Esophagus (tissue), 2 donors: ENCODE results near the gene TCIRG1. TPM values are rescaled to one million over a fixed set of nuclear protein-coding genes. Genes with fewer than 3 reads are reported as not detected.

Experiments used
- H3K27ac ChIP-seq, 2 donors: one replicate each; pipeline ENCODE4 v1.5.1; 2013; ENCODE audit warnings: low read depth in 2 of 2, mild to moderate bottlenecking in 2 of 2, inconsistent platforms in 1 of 2, low read length in 1 of 2, moderate library complexity in 1 of 2
- H3K27me3 ChIP-seq, 2 donors: one replicate each; pipeline ENCODE4 v1.6.1; 2013; ENCODE audit warnings: low read length in 2 of 2, control low read depth in 1 of 2, mild to moderate bottlenecking in 1 of 2; ENCODE audit not compliant: insufficient read depth in 2 of 2, control insufficient read depth in 1 of 2
- H3K36me3 ChIP-seq, 2 donors: one replicate each; pipeline ENCODE4 v1.6.1; 2013; ENCODE audit warnings: low read length in 1 of 2; ENCODE audit not compliant: control insufficient read depth in 2 of 2, insufficient read depth in 2 of 2
- H3K4me1 ChIP-seq, 2 donors: one replicate each; pipeline ENCODE4 v1.6.1; 2013; ENCODE audit warnings: low read length in 1 of 2; ENCODE audit not compliant: control insufficient read depth in 2 of 2, insufficient read depth in 2 of 2
- H3K4me3 ChIP-seq, 2 donors: one replicate each; pipeline ENCODE4 v1.5.1; 2013; ENCODE audit warnings: low read length in 2 of 2, mild to moderate bottlenecking in 2 of 2, low read depth in 1 of 2, moderate library complexity in 1 of 2
- H3K9me3 ChIP-seq, 2 donors: one replicate each; pipeline ENCODE4 v1.6.1; 2013; ENCODE audit warnings: mild to moderate bottlenecking in 2 of 2, low read depth in 1 of 2, low read length in 1 of 2, moderate library complexity in 1 of 2; ENCODE audit not compliant: control insufficient read depth in 2 of 2, insufficient read depth in 1 of 2
- WGBS, 2 donors: extraction: QIAGEN DNeasy Blood & Tissue Kit; methylation state at CpG; one replicate each; pipeline ENCODE4 v1.1.7; 2013; 5-methylcytosine and 5-hydroxymethylcytosine counted together
- polyA plus RNA-seq, 2 donors: library from polyadenylated mRNA; stranded (reverse); fragments of 200-250 nt; gene quantifications; one replicate each; pipeline ENCODE4 v1.2.3, GENCODE V29; 2013
- donor health status: healthy with polysubstance abuse.
- donor health status: Bipolar disorder and iron deficiency.

The TCIRG1 gene
- polyA plus RNA-seq, 2 donors = 51.0 to 74.0 TPM

DNA sequence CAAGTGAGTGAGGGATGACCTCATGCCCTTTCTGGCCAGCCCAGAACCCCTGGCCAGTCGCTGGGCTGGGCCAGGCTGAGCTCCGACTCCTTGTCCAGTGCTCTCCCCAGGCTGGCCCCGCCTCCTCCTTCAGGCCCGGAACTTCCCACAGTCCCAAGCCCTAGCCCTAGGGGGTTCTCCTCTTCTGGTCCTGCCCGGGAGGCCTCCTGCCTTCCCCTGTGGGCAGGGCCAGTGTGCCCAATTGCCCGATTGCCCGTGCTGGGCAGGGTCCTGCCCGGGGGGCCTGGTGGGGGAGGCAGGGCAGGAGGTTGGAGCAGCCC, 4.2 kb downstream of the TCIRG1 start:
- H3K9me3 ChIP-seq = no peaks in the 10 kb centered on the region
- peaks cover 12 to 19% of the 10 kb centered on the region in 2 donors for H3K4me1 ChIP-seq
- peaks cover 0 to 26% of the 10 kb centered on the region in 2 donors for H3K36me3 ChIP-seq
- H3K27me3 ChIP-seq = no peaks in the 10 kb centered on the region
- no peak overlapping the region for H3K4me3 ChIP-seq
- no peak overlapping the region for H3K27ac ChIP-seq
- 46 to 69% methylated on average over 8 of the region's 8 CpGs for WGBS, 2 donors

DNA sequence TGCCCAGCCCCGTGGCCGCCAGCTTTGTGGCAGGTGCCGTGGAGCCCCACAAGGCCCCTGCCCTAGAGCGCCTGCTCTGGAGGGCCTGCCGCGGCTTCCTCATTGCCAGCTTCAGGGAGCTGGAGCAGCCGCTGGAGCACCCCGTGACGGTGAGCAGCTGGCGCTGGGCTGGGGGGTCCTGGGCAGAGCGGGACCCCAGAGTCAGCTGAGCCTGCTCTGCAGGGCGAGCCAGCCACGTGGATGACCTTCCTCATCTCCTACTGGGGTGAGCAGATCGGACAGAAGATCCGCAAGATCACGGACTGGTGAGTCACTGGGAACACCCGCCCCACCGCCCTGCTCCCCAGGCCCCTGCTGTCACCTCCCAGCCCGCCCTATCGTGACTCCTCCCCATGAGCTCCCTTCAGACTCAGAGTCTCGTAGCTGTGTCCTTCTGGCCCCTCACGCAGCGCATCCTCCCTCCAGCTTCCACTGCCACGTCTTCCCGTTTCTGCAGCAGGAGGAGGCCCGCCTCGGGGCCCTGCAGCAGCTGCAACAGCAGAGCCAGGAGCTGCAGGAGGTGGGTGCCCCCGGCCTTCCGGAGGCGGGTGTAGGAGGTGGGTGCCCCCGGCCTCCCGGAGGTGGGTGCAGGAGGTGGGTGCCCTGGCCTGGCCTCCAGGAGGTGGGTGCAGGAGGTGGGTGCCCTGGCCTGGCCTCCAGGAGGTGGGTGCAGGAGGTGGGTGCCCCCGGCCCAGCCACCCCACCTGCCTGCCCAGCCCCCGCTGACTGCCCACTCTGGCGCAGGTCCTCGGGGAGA, 4.7 kb downstream of the TCIRG1 start:
- Histone ChIP-seq H3K27ac (no peak overlapping the region), H3K9me3 (no peaks in the 10 kb centered on the region), H3K27me3 (no peaks in the 10 kb centered on the region), H3K4me1 (peaks cover 12 to 14% of the 10 kb centered on the region in 2 donors), H3K4me3 (no peak overlapping the region), H3K36me3 (peaks cover 0 to 26% of the 10 kb centered on the region in 2 donors)
- 65 to 79% methylated on average over 33 to 36 of the region's 36 CpGs for WGBS, 2 donors

DNA sequence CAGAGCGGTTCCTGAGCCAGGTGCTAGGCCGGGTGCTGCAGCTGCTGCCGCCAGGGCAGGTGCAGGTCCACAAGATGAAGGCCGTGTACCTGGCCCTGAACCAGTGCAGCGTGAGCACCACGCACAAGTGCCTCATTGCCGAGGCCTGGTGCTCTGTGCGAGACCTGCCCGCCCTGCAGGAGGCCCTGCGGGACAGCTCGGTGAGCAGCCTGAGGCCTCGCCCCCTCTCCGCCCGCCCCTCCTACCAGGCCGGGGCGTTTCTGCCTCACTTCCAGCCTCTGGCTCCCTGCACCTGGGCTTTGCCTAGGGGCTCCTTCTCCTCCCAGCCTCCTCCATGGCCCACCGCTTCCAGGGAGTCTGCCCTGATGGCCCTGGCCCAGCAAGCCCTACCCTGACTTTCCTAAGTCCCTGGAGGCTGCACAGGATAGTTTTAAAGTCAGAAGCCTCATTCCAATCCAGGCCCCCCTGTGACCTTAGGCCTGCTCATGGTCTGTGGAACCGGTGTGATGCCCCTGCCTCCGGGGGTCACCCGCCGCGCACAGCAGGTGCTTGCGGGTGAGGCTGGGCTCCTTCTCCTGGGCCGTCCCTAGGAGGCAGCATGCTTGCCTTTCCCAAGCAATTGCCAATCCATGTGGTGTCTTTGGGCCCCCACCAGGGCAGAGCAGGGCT, 5.5 kb downstream of the TCIRG1 start:
- WGBS, 2 donors = 77 to 86% methylated on average over 20 to 24 of the region's 24 CpGs
- H3K27me3 ChIP-seq = no peaks in the 10 kb centered on the region
- no peak overlapping the region for H3K27ac ChIP-seq

DNA sequence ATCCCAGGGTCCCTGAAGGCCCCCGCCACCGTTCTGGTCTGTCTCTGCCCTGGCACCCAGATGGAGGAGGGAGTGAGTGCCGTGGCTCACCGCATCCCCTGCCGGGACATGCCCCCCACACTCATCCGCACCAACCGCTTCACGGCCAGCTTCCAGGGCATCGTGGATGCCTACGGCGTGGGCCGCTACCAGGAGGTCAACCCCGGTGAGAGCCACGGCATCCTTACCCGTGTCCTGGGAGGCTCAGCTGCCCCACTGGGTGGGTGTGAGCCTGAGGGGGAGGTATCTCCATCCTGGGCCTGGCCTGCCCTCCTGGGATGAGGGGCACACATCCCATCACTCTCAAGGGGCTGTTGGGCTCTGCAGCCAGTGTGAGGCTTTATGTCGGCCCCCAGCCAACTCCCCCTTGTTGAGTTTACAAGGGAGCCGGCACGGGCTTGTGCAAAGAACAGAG, 6.1 kb downstream of the TCIRG1 start:
- Histone ChIP-seq H3K9me3 (no peaks in the 10 kb centered on the region), H3K27ac (no peak overlapping the region), H3K27me3 (no peaks in the 10 kb centered on the region), H3K4me1 (peaks cover 5 to 8% of the 10 kb centered on the region in 2 donors), H3K4me3 (no peak overlapping the region), H3K36me3 (peaks cover 5 to 38% of the 10 kb centered on the region in 2 donors)
- WGBS, 2 donors = 95 to 96% methylated on average over 18 of the region's 18 CpGs

More for the DNA sequence above, 5.5 kb downstream of the TCIRG1 start:
- Histone ChIP-seq H3K36me3 (peaks cover 5 to 31% of the 10 kb centered on the region in 2 donors), H3K4me3 (no peak overlapping the region), H3K9me3 (no peaks in the 10 kb centered on the region), H3K4me1 (peaks cover 10 to 12% of the 10 kb centered on the region in 2 donors)

DNA sequence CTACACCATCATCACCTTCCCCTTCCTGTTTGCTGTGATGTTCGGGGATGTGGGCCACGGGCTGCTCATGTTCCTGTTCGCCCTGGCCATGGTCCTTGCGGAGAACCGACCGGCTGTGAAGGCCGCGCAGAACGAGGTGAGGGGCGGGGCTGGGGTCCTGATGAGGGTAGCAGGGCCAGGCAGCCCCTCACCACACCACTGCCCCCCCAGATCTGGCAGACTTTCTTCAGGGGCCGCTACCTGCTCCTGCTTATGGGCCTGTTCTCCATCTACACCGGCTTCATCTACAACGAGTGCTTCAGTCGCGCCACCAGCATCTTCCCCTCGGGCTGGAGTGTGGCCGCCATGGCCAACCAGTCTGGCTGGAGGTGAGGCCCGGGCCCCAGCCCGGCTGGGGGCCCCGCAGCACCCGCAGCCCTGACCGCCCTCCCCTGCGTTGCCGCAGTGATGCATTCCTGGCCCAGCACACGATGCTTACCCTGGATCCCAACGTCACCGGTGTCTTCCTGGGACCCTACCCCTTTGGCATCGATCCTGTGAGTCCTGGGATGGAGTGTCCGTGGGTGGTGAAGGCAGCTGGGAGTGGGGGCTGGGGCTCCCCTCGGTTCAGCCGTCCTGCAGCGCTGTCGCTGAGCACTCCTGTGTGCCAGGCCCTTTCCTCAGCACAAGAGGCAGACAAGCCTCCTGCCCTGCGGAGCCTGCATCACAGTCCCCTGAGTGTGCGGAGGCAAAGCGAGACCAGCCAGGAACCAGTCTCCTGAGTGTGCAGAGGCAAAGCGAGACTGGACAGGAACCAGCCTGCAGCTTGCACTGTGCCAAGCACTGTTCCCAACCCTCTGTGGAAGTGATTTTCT, 8.8 kb downstream of the TCIRG1 start:
- Histone ChIP-seq H3K4me1 (peaks cover 0 to 3% of the 10 kb centered on the region in 2 donors), H3K4me3 (no peak overlapping the region), H3K27me3 (no peaks in the 10 kb centered on the region), H3K36me3 (peaks cover 5 to 53% of the 10 kb centered on the region in 2 donors), H3K9me3 (no peaks in the 10 kb centered on the region), H3K27ac (no peak overlapping the region)
- WGBS, 2 donors = 72 to 82% methylated on average over 33 to 37 of the region's 37 CpGs

DNA sequence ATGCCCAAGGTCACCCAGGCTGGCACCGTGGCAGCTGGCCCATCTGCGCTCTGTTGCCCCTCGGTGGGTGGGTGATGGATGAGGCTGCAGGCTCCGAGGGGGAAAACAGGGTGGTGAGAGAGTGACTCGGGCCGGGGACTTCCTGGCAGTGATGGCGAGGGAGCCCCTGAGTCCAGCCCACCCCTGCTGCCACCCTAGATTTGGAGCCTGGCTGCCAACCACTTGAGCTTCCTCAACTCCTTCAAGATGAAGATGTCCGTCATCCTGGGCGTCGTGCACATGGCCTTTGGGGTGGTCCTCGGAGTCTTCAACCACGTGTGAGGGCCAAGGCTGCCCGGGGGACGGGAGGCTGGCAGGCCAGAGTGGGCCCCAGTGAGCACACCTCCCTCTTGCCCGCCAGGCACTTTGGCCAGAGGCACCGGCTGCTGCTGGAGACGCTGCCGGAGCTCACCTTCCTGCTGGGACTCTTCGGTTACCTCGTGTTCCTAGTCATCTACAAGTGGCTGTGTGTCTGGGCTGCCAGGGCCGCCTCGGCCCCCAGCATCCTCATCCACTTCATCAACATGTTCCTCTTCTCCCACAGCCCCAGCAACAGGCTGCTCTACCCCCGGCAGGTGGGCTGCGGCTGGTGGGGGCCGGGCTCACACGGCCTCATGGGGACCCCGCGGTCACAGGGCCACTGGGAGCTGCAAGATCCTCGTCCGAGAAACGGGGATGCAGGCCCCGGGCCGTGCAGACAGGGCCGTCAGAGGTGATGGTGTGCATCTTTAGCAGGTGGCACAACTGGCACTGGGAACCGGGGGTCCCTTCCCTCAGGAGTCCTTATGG, 10.1 kb downstream of the TCIRG1 start:
- WGBS, 2 donors = 92% methylated on average over 35 of the region's 35 CpGs
- no peaks in the 10 kb centered on the region for H3K9me3 ChIP-seq
- H3K4me1 ChIP-seq = peaks cover 0 to 3% of the 10 kb centered on the region in 2 donors
- H3K27me3 ChIP-seq = no peaks in the 10 kb centered on the region
- H3K27ac ChIP-seq = no peak overlapping the region
- peaks cover 5 to 53% of the 10 kb centered on the region in 2 donors for H3K36me3 ChIP-seq
- no peak overlapping the region for H3K4me3 ChIP-seq

DNA sequence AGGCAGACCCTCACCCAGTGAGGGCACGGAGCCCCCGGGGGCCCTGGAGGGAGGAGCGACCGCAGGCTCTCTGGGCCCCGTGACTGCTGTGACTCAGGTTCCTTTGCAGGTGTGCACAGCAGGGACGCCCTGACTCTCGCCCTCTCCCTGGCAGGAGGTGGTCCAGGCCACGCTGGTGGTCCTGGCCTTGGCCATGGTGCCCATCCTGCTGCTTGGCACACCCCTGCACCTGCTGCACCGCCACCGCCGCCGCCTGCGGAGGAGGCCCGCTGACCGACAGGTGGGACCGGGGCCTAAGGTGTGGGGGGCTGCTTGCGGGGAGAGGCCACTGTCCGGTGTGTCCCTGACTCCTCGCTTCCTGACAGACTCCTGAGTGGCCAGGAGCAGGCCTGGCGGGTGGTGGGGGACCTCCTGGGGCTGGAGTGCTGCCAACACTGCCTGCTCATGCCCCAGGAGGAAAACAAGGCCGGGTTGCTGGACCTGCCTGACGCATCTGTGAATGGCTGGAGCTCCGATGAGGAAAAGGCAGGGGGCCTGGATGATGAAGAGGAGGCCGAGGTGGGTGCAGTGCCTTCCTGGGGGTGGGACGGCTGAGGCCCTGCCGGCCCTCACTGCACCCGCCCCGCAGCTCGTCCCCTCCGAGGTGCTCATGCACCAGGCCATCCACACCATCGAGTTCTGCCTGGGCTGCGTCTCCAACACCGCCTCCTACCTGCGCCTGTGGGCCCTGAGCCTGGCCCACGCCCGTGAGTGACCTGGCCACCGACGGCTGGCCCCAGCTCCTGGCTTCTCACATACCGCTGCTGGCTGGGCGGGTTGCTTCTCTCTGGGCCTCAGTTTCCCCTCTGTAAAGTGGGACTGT, 10.9 kb downstream of the TCIRG1 start:
- no peak overlapping the region for H3K27ac ChIP-seq
- peaks cover 0 to 3% of the 10 kb centered on the region in 2 donors for H3K4me1 ChIP-seq
- 87 to 95% methylated on average over 37 to 40 of the region's 40 CpGs for WGBS, 2 donors
- H3K4me3 ChIP-seq = no peak overlapping the region
- H3K27me3 ChIP-seq = no peaks in the 10 kb centered on the region
- peaks cover 5 to 49% of the 10 kb centered on the region in 2 donors for H3K36me3 ChIP-seq
- H3K9me3 ChIP-seq = no peaks in the 10 kb centered on the region

DNA sequence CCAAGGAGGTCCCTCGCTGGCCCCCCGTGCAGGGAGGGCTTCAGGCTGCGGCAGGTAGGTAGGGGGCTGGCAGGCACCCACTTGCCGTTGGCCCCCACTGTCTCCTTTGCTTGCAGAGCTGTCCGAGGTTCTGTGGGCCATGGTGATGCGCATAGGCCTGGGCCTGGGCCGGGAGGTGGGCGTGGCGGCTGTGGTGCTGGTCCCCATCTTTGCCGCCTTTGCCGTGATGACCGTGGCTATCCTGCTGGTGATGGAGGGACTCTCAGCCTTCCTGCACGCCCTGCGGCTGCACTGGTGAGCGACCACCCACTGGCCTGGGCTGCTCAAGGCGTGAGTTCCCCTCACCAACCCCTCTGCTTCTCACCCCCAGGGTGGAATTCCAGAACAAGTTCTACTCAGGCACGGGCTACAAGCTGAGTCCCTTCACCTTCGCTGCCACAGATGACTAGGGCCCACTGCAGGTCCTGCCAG, 11.6 kb downstream of the TCIRG1 start:
- Histone ChIP-seq H3K4me3 (no peak overlapping the region), H3K27me3 (no peaks in the 10 kb centered on the region), H3K36me3 (peaks cover 5 to 46% of the 10 kb centered on the region in 2 donors), H3K9me3 (no peaks in the 10 kb centered on the region), H3K4me1 (peaks cover 0 to 3% of the 10 kb centered on the region in 2 donors), H3K27ac (no peak overlapping the region)
- 91 to 95% methylated on average over 18 of the region's 18 CpGs for WGBS, 2 donors
